ENCODE measurements around the gene C4orf50.

DNA sequence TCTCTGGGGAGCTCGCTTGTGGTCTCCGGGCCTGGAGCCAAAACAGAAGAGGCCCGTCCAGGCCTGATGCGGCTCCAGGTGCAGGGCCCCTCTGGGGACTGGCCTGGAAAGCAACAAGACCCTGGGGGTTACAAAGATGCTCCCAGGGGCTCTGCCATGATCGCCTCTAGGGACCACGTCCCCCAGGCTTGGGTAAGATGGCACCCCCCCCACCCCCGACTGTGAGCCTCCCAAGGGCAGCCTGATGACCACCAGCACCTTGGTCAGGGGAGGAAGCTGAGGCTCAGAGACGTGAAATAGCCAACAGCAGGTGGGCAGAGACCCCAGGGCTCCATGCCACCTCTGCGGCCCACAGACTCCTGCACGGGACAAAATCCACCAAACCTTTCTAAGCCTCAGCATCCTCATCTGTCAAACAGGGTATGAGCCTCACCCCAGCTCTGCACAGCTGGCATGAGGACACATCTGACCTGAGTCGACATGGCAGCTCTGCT lies 25.4 kb downstream of the C4orf50 start:
- TF ChIP-seq, protein P1, sequence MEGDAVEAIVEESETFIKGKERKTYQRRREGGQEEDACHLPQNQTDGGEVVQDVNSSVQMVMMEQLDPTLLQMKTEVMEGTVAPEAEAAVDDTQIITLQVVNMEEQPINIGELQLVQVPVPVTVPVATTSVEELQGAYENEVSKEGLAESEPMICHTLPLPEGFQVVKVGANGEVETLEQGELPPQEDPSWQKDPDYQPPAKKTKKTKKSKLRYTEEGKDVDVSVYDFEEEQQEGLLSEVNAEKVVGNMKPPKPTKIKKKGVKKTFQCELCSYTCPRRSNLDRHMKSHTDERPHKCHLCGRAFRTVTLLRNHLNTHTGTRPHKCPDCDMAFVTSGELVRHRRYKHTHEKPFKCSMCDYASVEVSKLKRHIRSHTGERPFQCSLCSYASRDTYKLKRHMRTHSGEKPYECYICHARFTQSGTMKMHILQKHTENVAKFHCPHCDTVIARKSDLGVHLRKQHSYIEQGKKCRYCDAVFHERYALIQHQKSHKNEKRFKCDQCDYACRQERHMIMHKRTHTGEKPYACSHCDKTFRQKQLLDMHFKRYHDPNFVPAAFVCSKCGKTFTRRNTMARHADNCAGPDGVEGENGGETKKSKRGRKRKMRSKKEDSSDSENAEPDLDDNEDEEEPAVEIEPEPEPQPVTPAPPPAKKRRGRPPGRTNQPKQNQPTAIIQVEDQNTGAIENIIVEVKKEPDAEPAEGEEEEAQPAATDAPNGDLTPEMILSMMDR (IDR thresholded peaks at IDR 0.05; ENCODE audit: insufficient read depth, low read depth, low read length): no peak
- no peak for TF ChIP-seq EZH2 (IDR thresholded peaks at IDR 0.05; ENCODE audit: insufficient read depth, low read length)

Data from astrocyte (in vitro differentiated cells and primary cell).